A549 (cell line): Measurements from ENCODE around the gene TAB3. TPM values are rescaled to one million over a fixed set of nuclear protein-coding genes. Genes with fewer than 3 reads are reported as not detected.
A peak's percentile ranks its signal among the peaks of the same experiment; 100 is the strongest.

Experiments
- ATAC-seq, 2 experiments: fragments of 200-7000 bp in 1 of 2; fragments of >200 bp in 1 of 2; cut with Nextera tagmentation in 1 of 2; cut with Tn5 transposase in 1 of 2; 3 replicates each; pipeline versions ENCODE4 v1.8.0 to v1.9.1; 2018 to 2020; ENCODE audit warnings: mild to moderate bottlenecking in 1 of 2, moderate library complexity in 1 of 2
- CTCF ChIA-PET: fragments of 300-600 bp; sonication (Branson Sonifier 250); formaldehyde crosslinking; extraction: SDS; loops from one replicate; lab custom pipeline; 2021; ENCODE audit warnings: antibody characterized with exemption, inconsistent platforms; lab: Yijun Ruan, JAX
- POLR2A ChIA-PET: fragments of 350-600 bp; formaldehyde crosslinking; extraction: SDS; loops from one replicate; lab custom pipeline; 2021; ENCODE audit warnings: antibody characterized with exemption, inconsistent platforms; lab: Yijun Ruan, JAX
- DNase-seq, 2 experiments: peaks; one replicate each; pipeline versions ENCODE4 v3.0.0 to v3.0.0-alpha.2; 2011 to 2016; ENCODE audit warnings: low read depth in 1 of 2, low spot score in 1 of 2
- FAIRE-seq: peaks from 2 replicates; lab custom pipeline; 2011; peaks lifted over from hg19 to GRCh38; lab: Jason Lieb, UNC
- H3K27ac ChIP-seq, 2 experiments: fragments of >200 bp; sonication (Bioruptor Twin); formaldehyde crosslinking; 3 replicates each; pipeline ENCODE4 v1.5.1; 2016 to 2017
- H3K4me1 ChIP-seq: fragments of >200 bp; sonication (Bioruptor Twin); formaldehyde crosslinking; 3 replicates; pipeline ENCODE4 v1.6.1; 2016
- H3K4me2 ChIP-seq: fragments of >200 bp; sonication (Bioruptor Twin); formaldehyde crosslinking; 3 replicates; pipeline ENCODE4 v1.6.1; 2016
- H3K4me3 ChIP-seq: fragments of >200 bp; sonication (Bioruptor Twin); formaldehyde crosslinking; 3 replicates; pipeline ENCODE4 v1.5.1; 2016
- H3K9me3 ChIP-seq: fragments of >200 bp; sonication (Bioruptor Twin); formaldehyde crosslinking; 3 replicates; pipeline ENCODE4 v1.6.1; 2016
- BHLHE40 ChIP-seq: IDR thresholded peaks from 2 replicates; pipeline ENCODE4 v1.6.1; 2012; ENCODE audit warnings: low read depth, low read length, inconsistent platforms
- CHD4 ChIP-seq: fragments of 200-600 bp; sonication (generic); IDR thresholded peaks from 2 replicates; pipeline ENCODE4 v1.6.1; 2016; ENCODE audit warnings: antibody characterized with exemption, mild to moderate bottlenecking, borderline replicate concordance
- EHF ChIP-seq: fragments of 250-450 bp; sonication (Bioruptor Pico); IDR thresholded peaks from 2 replicates; pipeline ENCODE4 v1.5.0; 2020; ENCODE audit warnings: mild to moderate bottlenecking
- EHMT2 ChIP-seq: fragments of 200-600 bp; sonication (generic); IDR thresholded peaks from 2 replicates; pipeline ENCODE4 v1.6.1; 2016; ENCODE audit warnings: antibody characterized with exemption, low read depth, mild to moderate bottlenecking, moderate library complexity
- EP300 ChIP-seq, 2 experiments: fragments of >200 bp; sonication (Bioruptor Twin); formaldehyde crosslinking; IDR thresholded peaks; 2 replicates in 1 of 2; 3 replicates in 1 of 2; pipeline ENCODE4 v1.6.1; 2016 to 2017
- HEYL ChIP-seq: fragments of 250-450 bp; sonication (Bioruptor Pico); IDR thresholded peaks from 2 replicates; pipeline ENCODE4 v1.8.0; 2021; ENCODE audit warnings: mild to moderate bottlenecking, moderate library complexity
- HOXA7 ChIP-seq: fragments of 250-450 bp; sonication (Bioruptor Pico); IDR thresholded peaks from 2 replicates; pipeline ENCODE4 v1.5.0; 2020; ENCODE audit warnings: mild to moderate bottlenecking, moderate library complexity
- HOXB5 ChIP-seq: fragments of 250-450 bp; sonication (Bioruptor Pico); IDR thresholded peaks from 2 replicates; pipeline ENCODE4 v1.5.0; 2020; ENCODE audit warnings: mild to moderate bottlenecking, moderate library complexity
- JUN ChIP-seq, 2 experiments: fragments of >200 bp; sonication (Bioruptor Twin); formaldehyde crosslinking; IDR thresholded peaks; 2 replicates in 1 of 2; 3 replicates in 1 of 2; pipeline ENCODE4 v1.6.1; 2016 to 2017
- JUNB ChIP-seq: fragments of >200 bp; sonication (Bioruptor Twin); formaldehyde crosslinking; IDR thresholded peaks from 2 replicates; pipeline ENCODE4 v1.6.1; 2016
- MAFK ChIP-seq: fragments of 450-650 bp; IDR thresholded peaks from 2 replicates; pipeline ENCODE4 v1.6.1; 2014; ENCODE audit not compliant: partially characterized antibody
- NFE2L2 ChIP-seq: fragments of 150-350 bp; conservative IDR thresholded peaks from 2 replicates; pipeline ENCODE4 v1.6.1; 2014; ENCODE audit warnings: low read length
- NPAS2 ChIP-seq: fragments of 250-450 bp; sonication (Bioruptor Pico); IDR thresholded peaks from 2 replicates; pipeline ENCODE4 v1.8.0; 2022; ENCODE audit warnings: mild to moderate bottlenecking, moderate library complexity, borderline replicate concordance
- PHF8 ChIP-seq: fragments of 200-600 bp; sonication (generic); IDR thresholded peaks from 2 replicates; pipeline ENCODE4 v1.6.1; 2016; ENCODE audit warnings: low read depth, mild to moderate bottlenecking, antibody characterized with exemption, moderate library complexity, borderline replicate concordance
- RAD21 ChIP-seq, 2 experiments: fragments of >200 bp in 1 of 2; sonication (Bioruptor Twin) in 1 of 2; formaldehyde crosslinking in 1 of 2; IDR thresholded peaks in 1 of 2; conservative IDR thresholded peaks in 1 of 2; 2 replicates in 1 of 2; 3 replicates in 1 of 2; pipeline ENCODE4 v1.6.1; 2012 to 2018; ENCODE audit warnings: inconsistent platforms in 1 of 2
- RFX5 ChIP-seq: fragments of 450-650 bp; IDR thresholded peaks from 2 replicates; pipeline ENCODE4 v1.7.1; 2014; ENCODE audit warnings: antibody characterized with exemption, mild to moderate bottlenecking, moderate library complexity
- RNF2 ChIP-seq: fragments of 200-600 bp; sonication (generic); IDR thresholded peaks from 2 replicates; pipeline ENCODE4 v1.6.1; 2016; ENCODE audit warnings: low read depth, mild to moderate bottlenecking, antibody characterized with exemption, moderate library complexity, borderline replicate concordance
- TP53 ChIP-seq: fragments of 250-450 bp; sonication (Bioruptor Pico); IDR thresholded peaks from 2 replicates; pipeline ENCODE4 v1.5.0; 2021; ENCODE audit warnings: mild to moderate bottlenecking, moderate library complexity
- ZC3H11A ChIP-seq: fragments of 450-650 bp; IDR thresholded peaks from 2 replicates; pipeline ENCODE4 v1.6.1; 2014; ENCODE audit warnings: antibody characterized with exemption, mild to moderate bottlenecking
- ZFP36 ChIP-seq: fragments of 450-650 bp; IDR thresholded peaks from 2 replicates; pipeline ENCODE4 v1.6.1; 2014; ENCODE audit warnings: borderline replicate concordance; ENCODE audit not compliant: partially characterized antibody
- ZNF302 ChIP-seq: fragments of 250-450 bp; sonication (Bioruptor Pico); IDR thresholded peaks from 2 replicates; pipeline ENCODE4 v1.9.0; 2021; ENCODE audit warnings: inconsistent platforms, mild to moderate bottlenecking, moderate library complexity
- WGBS: methylation state at CpG from one replicate; pipeline ENCODE4 v1.1.6; 2017; ENCODE audit errors: missing lambda C conversion rate; 5-methylcytosine and 5-hydroxymethylcytosine counted together
- polyA plus RNA-seq, 4 experiments: library from polyadenylated mRNA; depleted of rRNA in 3 of 4; stranded (reverse); fragments of >200 nt; fragmentation: RNase III in 1 of 4; extraction: RNeasy Plus Mini Kit Qiagen cat#74134 plus additional on column Dnase treatment in 1 of 4; gene quantifications; 2 replicates in 3 of 4; 3 replicates in 1 of 4; pipeline ENCODE4 v1.2.3, GENCODE V29; 2011 to 2017
- TF ChIP-seq, protein P1 (sequence below): fragments of 450-650 bp; IDR thresholded peaks from 2 replicates; pipeline ENCODE4 v1.6.1; 2014; ENCODE audit warnings: antibody characterized with exemption
- TF ChIP-seq, protein P2 (sequence below): fragments of 250-450 bp; sonication (Bioruptor Pico); IDR thresholded peaks from 2 replicates; pipeline ENCODE4 v1.5.0; 2020; ENCODE audit warnings: low read depth, mild to moderate bottlenecking, moderate library complexity
- TF ChIP-seq, protein P3 (sequence below): fragments of 250-450 bp; sonication (Bioruptor Pico); IDR thresholded peaks from 2 replicates; pipeline ENCODE4 v1.5.0; 2021; ENCODE audit warnings: mild to moderate bottlenecking, moderate library complexity, borderline replicate concordance
- TF ChIP-seq, protein P4 (sequence below): fragments of 200-600 bp; sonication (generic); IDR thresholded peaks from 2 replicates; pipeline ENCODE4 v1.6.1; 2016; ENCODE audit warnings: antibody characterized with exemption, mild to moderate bottlenecking, moderate library complexity

The TAB3 gene
- polyA plus RNA-seq, 2 of the 4 experiments (the other 2 are of a cell fraction): 11.2 to 18.6 TPM

DNA sequence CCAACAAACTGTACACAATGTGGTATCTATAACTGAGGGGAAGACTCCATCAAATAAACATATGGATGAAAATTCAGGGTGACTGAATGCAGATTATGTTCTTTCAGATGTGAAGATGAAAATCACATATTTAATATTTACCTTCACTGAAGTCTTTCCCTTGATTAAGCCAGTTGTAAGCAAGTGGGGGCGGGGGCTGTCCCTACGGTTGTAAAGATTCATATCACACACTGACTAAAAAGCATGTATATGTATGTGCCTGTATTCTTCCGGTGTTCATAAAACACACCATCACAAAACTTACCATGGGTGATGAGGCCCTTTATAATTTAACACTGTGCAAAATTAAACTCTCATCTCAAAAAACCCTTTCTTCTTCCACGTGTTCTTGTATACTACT is 1.3 kb downstream of the TAB3 start:
- ATAC-seq (no peak), FAIRE-seq (no peak), DNase-seq (no peak)
- Histone ChIP-seq H3K4me1 (peaks cover 5% of the 10 kb centered on the region; the same call in 1 of the 3 replicates), H3K4me2 (peak overlapping the region; percentile 68), H3K4me3 (no peak overlapping the region; the same call in 2 of the 3 replicates), H3K9me3 (no peaks in the 10 kb centered on the region)
- WGBS: 84% methylated on average over 4 of the region's 4 CpGs
- ChIA-PET POLR2A (no interaction called here), CTCF (no interaction called here)
- TF ChIP-seq NFE2L2 (no peak), PHF8 (no peak), NPAS2 (CRISPR knock-in tag) (no peak), ZNF302 (no peak), ZFP36 (no peak), HOXB5 (no peak), BHLHE40 (no peak), EHF (CRISPR knock-in tag) (no peak), TP53 (CRISPR knock-in tag) (no peak), JUN (IDR thresholded peaks at IDR 0.05) (no peak), EHMT2 (no peak), ZC3H11A (no peak), CHD4 (no peak), RNF2 (no peak), HOXA7 (no peak)
- TF ChIP-seq, protein P1, sequence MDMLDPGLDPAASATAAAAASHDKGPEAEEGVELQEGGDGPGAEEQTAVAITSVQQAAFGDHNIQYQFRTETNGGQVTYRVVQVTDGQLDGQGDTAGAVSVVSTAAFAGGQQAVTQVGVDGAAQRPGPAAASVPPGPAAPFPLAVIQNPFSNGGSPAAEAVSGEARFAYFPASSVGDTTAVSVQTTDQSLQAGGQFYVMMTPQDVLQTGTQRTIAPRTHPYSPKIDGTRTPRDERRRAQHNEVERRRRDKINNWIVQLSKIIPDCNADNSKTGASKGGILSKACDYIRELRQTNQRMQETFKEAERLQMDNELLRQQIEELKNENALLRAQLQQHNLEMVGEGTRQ: no peak
- TF ChIP-seq, protein P2, sequence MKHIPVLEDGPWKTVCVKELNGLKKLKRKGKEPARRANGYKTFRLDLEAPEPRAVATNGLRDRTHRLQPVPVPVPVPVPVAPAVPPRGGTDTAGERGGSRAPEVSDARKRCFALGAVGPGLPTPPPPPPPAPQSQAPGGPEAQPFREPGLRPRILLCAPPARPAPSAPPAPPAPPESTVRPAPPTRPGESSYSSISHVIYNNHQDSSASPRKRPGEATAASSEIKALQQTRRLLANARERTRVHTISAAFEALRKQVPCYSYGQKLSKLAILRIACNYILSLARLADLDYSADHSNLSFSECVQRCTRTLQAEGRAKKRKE (CRISPR knock-in tag): no peak
- TF ChIP-seq, protein P3, sequence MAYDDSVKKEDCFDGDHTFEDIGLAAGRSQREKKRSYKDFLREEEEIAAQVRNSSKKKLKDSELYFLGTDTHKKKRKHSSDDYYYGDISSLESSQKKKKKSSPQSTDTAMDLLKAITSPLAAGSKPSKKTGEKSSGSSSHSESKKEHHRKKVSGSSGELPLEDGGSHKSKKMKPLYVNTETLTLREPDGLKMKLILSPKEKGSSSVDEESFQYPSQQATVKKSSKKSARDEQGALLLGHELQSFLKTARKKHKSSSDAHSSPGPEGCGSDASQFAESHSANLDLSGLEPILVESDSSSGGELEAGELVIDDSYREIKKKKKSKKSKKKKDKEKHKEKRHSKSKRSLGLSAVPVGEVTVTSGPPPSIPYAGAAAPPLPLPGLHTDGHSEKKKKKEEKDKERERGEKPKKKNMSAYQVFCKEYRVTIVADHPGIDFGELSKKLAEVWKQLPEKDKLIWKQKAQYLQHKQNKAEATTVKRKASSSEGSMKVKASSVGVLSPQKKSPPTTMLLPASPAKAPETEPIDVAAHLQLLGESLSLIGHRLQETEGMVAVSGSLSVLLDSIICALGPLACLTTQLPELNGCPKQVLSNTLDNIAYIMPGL (CRISPR knock-in tag): no peak
- TF ChIP-seq, protein P4, sequence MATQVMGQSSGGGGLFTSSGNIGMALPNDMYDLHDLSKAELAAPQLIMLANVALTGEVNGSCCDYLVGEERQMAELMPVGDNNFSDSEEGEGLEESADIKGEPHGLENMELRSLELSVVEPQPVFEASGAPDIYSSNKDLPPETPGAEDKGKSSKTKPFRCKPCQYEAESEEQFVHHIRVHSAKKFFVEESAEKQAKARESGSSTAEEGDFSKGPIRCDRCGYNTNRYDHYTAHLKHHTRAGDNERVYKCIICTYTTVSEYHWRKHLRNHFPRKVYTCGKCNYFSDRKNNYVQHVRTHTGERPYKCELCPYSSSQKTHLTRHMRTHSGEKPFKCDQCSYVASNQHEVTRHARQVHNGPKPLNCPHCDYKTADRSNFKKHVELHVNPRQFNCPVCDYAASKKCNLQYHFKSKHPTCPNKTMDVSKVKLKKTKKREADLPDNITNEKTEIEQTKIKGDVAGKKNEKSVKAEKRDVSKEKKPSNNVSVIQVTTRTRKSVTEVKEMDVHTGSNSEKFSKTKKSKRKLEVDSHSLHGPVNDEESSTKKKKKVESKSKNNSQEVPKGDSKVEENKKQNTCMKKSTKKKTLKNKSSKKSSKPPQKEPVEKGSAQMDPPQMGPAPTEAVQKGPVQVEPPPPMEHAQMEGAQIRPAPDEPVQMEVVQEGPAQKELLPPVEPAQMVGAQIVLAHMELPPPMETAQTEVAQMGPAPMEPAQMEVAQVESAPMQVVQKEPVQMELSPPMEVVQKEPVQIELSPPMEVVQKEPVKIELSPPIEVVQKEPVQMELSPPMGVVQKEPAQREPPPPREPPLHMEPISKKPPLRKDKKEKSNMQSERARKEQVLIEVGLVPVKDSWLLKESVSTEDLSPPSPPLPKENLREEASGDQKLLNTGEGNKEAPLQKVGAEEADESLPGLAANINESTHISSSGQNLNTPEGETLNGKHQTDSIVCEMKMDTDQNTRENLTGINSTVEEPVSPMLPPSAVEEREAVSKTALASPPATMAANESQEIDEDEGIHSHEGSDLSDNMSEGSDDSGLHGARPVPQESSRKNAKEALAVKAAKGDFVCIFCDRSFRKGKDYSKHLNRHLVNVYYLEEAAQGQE: no peak
- TF ChIP-seq, all 56 proteins: peak for 0
- no peak overlapping the region for H3K27ac ChIP-seq

DNA sequence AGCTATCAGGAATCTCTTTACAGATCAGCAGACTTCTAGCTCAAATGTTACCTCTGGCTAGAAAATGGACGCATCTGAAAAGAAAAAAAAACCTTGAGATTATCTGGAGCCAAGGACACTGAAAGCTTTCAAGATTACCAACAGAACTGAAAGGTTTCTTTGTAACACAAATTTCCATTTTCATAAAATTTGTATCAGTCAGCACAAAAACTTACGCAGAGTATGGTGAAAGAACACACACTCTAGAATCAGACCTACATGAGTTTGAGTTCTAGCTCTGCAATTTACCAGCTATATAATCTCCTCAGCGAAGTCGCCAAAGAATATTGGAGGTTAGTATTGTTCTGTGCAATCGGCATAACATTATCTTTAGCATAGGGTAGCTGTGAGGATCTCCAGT is 1.8 kb downstream of the TAB3 start:
- no peak for DNase-seq
- 93% methylated on average over 5 of the region's 5 CpGs for WGBS
- peak; percentile 63 for FAIRE-seq
- ChIA-PET POLR2A (no interaction called here), CTCF (interaction anchor here (1.1 kb wide), 1 partner anchor 13 kb away, joined by 3 read pairs; no protein-coding TSS in a partner anchor)
- Histone ChIP-seq H3K4me3 (no peak overlapping the region), H3K27ac (no peak overlapping the region), H3K9me3 (no peaks in the 10 kb centered on the region), H3K4me1 (peaks cover 5% of the 10 kb centered on the region; the same call in 1 of the 3 replicates), H3K4me2 (0 out of 3 replicates have a peak overlapping the region, but pooled peaks have one; percentile 68)
- TF ChIP-seq RAD21 (conservative IDR thresholded peaks at IDR 0.05 in 1 of 2, IDR thresholded peaks at IDR 0.05 in 1 of 2): no peak
- no peak for TF ChIP-seq EP300 (IDR thresholded peaks at IDR 0.05)
- no peak for TF ChIP-seq RFX5
- TF ChIP-seq MAFK: peak; percentile 79
- no peak for TF ChIP-seq JUNB
- no peak for TF ChIP-seq HEYL (CRISPR knock-in tag)
- no peak for TF ChIP-seq EHMT2
- ATAC-seq: no peak
